ENCODE results near the gene EIF3I.

DNA sequence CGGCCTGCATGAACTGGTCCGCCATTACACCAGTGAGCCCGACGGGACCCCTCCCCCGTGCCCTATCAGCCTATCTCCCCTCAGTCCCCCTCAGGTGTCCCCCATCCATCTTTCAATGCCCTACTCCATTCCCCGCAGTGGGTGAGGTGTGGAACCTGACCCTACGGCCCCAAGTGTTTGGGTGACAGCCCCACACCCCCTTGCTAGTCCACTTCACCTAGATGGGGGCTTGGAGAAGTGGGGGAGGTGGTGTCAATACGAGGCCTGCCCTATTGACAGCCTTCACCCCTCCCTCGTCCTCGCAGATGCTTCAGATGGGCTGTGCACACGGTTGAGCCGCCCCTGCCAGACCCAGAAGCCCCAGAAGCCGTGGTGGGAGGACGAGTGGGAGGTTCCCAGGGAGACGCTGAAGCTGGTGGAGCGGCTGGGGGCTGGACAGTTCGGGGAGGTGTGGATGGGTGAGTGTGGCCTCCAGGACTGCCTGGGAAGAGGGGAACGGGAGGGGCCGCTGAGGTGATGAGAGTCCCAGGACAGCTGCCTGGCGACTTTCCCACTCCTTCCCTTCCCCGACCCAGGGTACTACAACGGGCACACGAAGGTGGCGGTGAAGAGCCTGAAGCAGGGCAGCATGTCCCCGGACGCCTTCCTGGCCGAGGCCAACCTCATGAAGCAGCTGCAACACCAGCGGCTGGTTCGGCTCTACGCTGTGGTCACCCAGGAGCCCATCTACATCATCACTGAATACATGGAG, 54.0 kb downstream of the EIF3I start:
- TF ChIP-seq CTCF (IDR thresholded peaks at IDR 0.05) (no peak), GABPA (IDR thresholded peaks at IDR 0.05; ENCODE audit: low read depth) (no peak), RXRA (IDR thresholded peaks at IDR 0.05; ENCODE audit: borderline replicate concordance, low read depth) (no peak), TAF1 (IDR thresholded peaks at IDR 0.05; ENCODE audit: borderline replicate concordance, low read depth, low read length) (no peak), MAX (IDR thresholded peaks at IDR 0.05; ENCODE audit: low read depth) (no peak), EZH2phosphoT487 (IDR thresholded peaks at IDR 0.05; ENCODE audit: borderline replicate concordance, low read depth) (no peak), RAD21 (IDR thresholded peaks at IDR 0.05; ENCODE audit: low read length) (no peak), EP300 (IDR thresholded peaks at IDR 0.05; ENCODE audit: borderline replicate concordance in 1 of 2, low read depth in 1 of 2, low read length in 1 of 2) (no peak), TEAD4 (IDR thresholded peaks at IDR 0.05; ENCODE audit: borderline replicate concordance, insufficient read depth) (no peak), MEF2A (IDR thresholded peaks at IDR 0.05; ENCODE audit: borderline replicate concordance, low read depth) (no peak)

Measured in SK-N-SH (cell line).